Jurkat, Clone E6-1 (cell line): ENCODE data around the gene FMN1.

ENCODE experiments used
- DNase-seq: peaks from one replicate; pipeline ENCODE4 v3.0.0-alpha.2; 2011; ENCODE audit warnings: low read depth, low spot score
- H3K4me3 ChIP-seq: 2 replicates; pipeline ENCODE4 v1.5.1; 2011; ENCODE audit warnings: mild to moderate bottlenecking, low read length, control low read depth, moderate library complexity

The FMN1 gene

GRCh38 chr15:33201491-33202231 is 7.1 kb upstream of the FMN1 start:
- H3K4me3 ChIP-seq = peak overlapping the region; percentile 15
- no peak for DNase-seq

- DNase-seq = no peak
- no peak overlapping the region for H3K4me3 ChIP-seq
Observed at GRCh38 chr15:33200903-33201302, 6.4 kb upstream of the FMN1 start.

- no peak for DNase-seq
- H3K4me3 ChIP-seq = no peak overlapping the region
Observed at GRCh38 chr15:33200444-33200843, 5.9 kb upstream of the FMN1 start.

GRCh38 chr15:33198541-33198940 is 4.0 kb upstream of the FMN1 start:
- H3K4me3 ChIP-seq = no peak overlapping the region
- no peak for DNase-seq

- no peak for DNase-seq
- H3K4me3 ChIP-seq = no peak overlapping the region
Observed at GRCh38 chr15:33197636-33198035, 3.1 kb upstream of the FMN1 start.

- no peak for DNase-seq
- no peak overlapping the region for H3K4me3 ChIP-seq
Observed at GRCh38 chr15:33194237-33194636, 277 bp downstream of the FMN1 start.

GRCh38 chr15:33191591-33191990 is 2.9 kb downstream of the FMN1 start:
- no peak overlapping the region for H3K4me3 ChIP-seq
- no peak for DNase-seq

GRCh38 chr15:33190539-33190938 is 4.0 kb downstream of the FMN1 start:
- no peak overlapping the region for H3K4me3 ChIP-seq
- DNase-seq = no peak

GRCh38 chr15:33188641-33189257 is 5.8 kb downstream of the FMN1 start:
- DNase-seq = no peak
- no peak overlapping the region for H3K4me3 ChIP-seq

GRCh38 chr15:33188159-33188558 is 6.4 kb downstream of the FMN1 start:
- DNase-seq = no peak
- H3K4me3 ChIP-seq = no peak overlapping the region

- DNase-seq = no peak
- no peak overlapping the region for H3K4me3 ChIP-seq
Observed at GRCh38 chr15:33183334-33183733, 11.2 kb downstream of the FMN1 start.

- DNase-seq = no peak
- H3K4me3 ChIP-seq = no peak overlapping the region
Observed at GRCh38 chr15:33182926-33183325, 11.6 kb downstream of the FMN1 start.

- DNase-seq = no peak
- no peak overlapping the region for H3K4me3 ChIP-seq
Observed at GRCh38 chr15:33182278-33182905, 12.1 kb downstream of the FMN1 start.

GRCh38 chr15:33179874-33180273 is 14.6 kb downstream of the FMN1 start:
- H3K4me3 ChIP-seq = no peak overlapping the region
- no peak for DNase-seq

- no peak overlapping the region for H3K4me3 ChIP-seq
- DNase-seq = no peak
Observed at GRCh38 chr15:33171202-33171601, 23.3 kb downstream of the FMN1 start.

GRCh38 chr15:33169625-33170024 is 24.9 kb downstream of the FMN1 start:
- H3K4me3 ChIP-seq = no peak overlapping the region
- DNase-seq = no peak

GRCh38 chr15:33168444-33168843 is 26.1 kb downstream of the FMN1 start:
- no peak for DNase-seq
- H3K4me3 ChIP-seq = no peak overlapping the region

GRCh38 chr15:33163816-33164215 is 30.7 kb downstream of the FMN1 start:
- no peak overlapping the region for H3K4me3 ChIP-seq
- no peak for DNase-seq

- H3K4me3 ChIP-seq = no peak overlapping the region
- DNase-seq = no peak
Observed at GRCh38 chr15:33161209-33161608, 33.3 kb downstream of the FMN1 start.

GRCh38 chr15:33160581-33161165 is 33.8 kb downstream of the FMN1 start:
- H3K4me3 ChIP-seq = no peak overlapping the region
- DNase-seq = no peak
